PC-3 (cell line): ENCODE measurements around the gene RPS2. TPM values are rescaled to one million over a fixed set of nuclear protein-coding genes. Genes with fewer than 3 reads are reported as not detected.

ENCODE experiments used
- ATAC-seq: fragments of 200-7000 bp; cut with Tn5 transposase; 2 replicates; pipeline ENCODE4 v1.9.1; 2020; ENCODE audit warnings: mild to moderate bottlenecking, moderate library complexity
- BruUV-seq: library from RNA; stranded (reverse); fragments of 400-500 nt; replicated peaks from 2 replicates; lab custom pipeline; 2021; lab: Mats Ljungman, UMichigan
- CTCF ChIA-PET: fragments of 300-600 bp; sonication (Branson Sonifier 250); formaldehyde crosslinking; loops from one replicate; lab custom pipeline; 2022; ENCODE audit warnings: antibody characterized with exemption; lab: Charles Lee
- POLR2A ChIA-PET: fragments of 300-600 bp; sonication (Branson Sonifier 250); formaldehyde crosslinking; loops from one replicate; lab custom pipeline; 2022; ENCODE audit warnings: antibody characterized with exemption; ENCODE audit not compliant: unreplicated experiment; lab: Charles Lee
- DNase-seq: peaks from one replicate; pipeline ENCODE4 v3.0.0-alpha.2; 2015
- H2AFZ ChIP-seq: fragments of 300-600 bp; sonication (generic); 2 replicates; pipeline ENCODE4 v1.6.0; 2016; ENCODE audit warnings: antibody characterized with exemption, low read length
- H3F3A ChIP-seq: fragments of 300-600 bp; sonication (generic); one replicate; pipeline ENCODE4 v1.6.0; 2017; ENCODE audit warnings: antibody characterized with exemption, low read length, control low read depth, mild to moderate bottlenecking; ENCODE audit not compliant: unreplicated experiment
- H3K27ac ChIP-seq: fragments of 300-600 bp; sonication (generic); 2 replicates; pipeline ENCODE4 v1.5.1; 2016; ENCODE audit warnings: mild to moderate bottlenecking, low read length
- H3K27me3 ChIP-seq: fragments of 300-600 bp; sonication (generic); 2 replicates; pipeline ENCODE4 v1.6.1; 2016; ENCODE audit warnings: low read length, mixed read lengths
- H3K36me3 ChIP-seq: fragments of 300-600 bp; sonication (generic); 2 replicates; pipeline ENCODE4 v1.6.1; 2016; ENCODE audit warnings: low read depth, mixed run types, low read length, mixed read lengths
- H3K4me1 ChIP-seq: fragments of 300-600 bp; sonication (generic); 2 replicates; pipeline ENCODE4 v1.5.1; 2016; ENCODE audit warnings: low read length; ENCODE audit not compliant: insufficient read depth
- H3K4me2 ChIP-seq: fragments of 300-600 bp; sonication (generic); 2 replicates; pipeline ENCODE4 v1.6.0; 2016; ENCODE audit warnings: low read length
- H3K4me3 ChIP-seq: fragments of 300-600 bp; sonication (generic); 2 replicates; pipeline ENCODE4 v1.5.1; 2016; ENCODE audit warnings: mild to moderate bottlenecking, low read length, mixed read lengths
- H3K79me2 ChIP-seq: fragments of 300-600 bp; sonication (generic); 2 replicates; pipeline ENCODE4 v1.6.1; 2017; ENCODE audit warnings: low read length, mixed read lengths
- H3K9ac ChIP-seq: fragments of 300-600 bp; sonication (generic); 2 replicates; pipeline ENCODE4 v1.6.0; 2016; ENCODE audit warnings: mild to moderate bottlenecking, low read length
- H3K9me2 ChIP-seq: fragments of 300-600 bp; sonication (generic); replicated peaks from 2 replicates; pipeline ENCODE4 v1.6.1; 2016; ENCODE audit warnings: mixed run types, low read length, mixed read lengths
- H3K9me3 ChIP-seq: fragments of 300-600 bp; sonication (generic); 2 replicates; pipeline ENCODE4 v1.6.1; 2016; ENCODE audit warnings: low read length, mixed read lengths
- H4K20me1 ChIP-seq: fragments of 300-600 bp; sonication (generic); 2 replicates; pipeline ENCODE4 v1.6.1; 2016; ENCODE audit warnings: low read length, mixed read lengths
- CTCF ChIP-seq: fragments of 300-600 bp; sonication (generic); conservative IDR thresholded peaks from 2 replicates; pipeline ENCODE4 v1.5.1; 2017; ENCODE audit warnings: antibody characterized with exemption, low read depth, mild to moderate bottlenecking, low read length
- EZH2 ChIP-seq: fragments of 300-600 bp; sonication (generic); IDR thresholded peaks from one replicate; pipeline ENCODE4 v1.6.1; 2017; ENCODE audit warnings: antibody characterized with exemption, mild to moderate bottlenecking, low read length; ENCODE audit not compliant: unreplicated experiment
- EZH2phosphoT487 ChIP-seq: fragments of 300-600 bp; sonication (generic); IDR thresholded peaks from 2 replicates; pipeline ENCODE4 v1.6.1; 2018; ENCODE audit warnings: mild to moderate bottlenecking, antibody characterized with exemption, low read length, borderline replicate concordance
- intact Hi-C: fragments of 100-400 bp; cut with micrococcal nuclease; formaldehyde crosslinking; loops from 2 replicates; pipeline ENCODE4 v1.9.0; 2023
- total RNA-seq: library from RNA; depleted of rRNA; stranded (reverse); fragments of >200 nt; gene quantifications from 2 replicates; pipeline ENCODE4 v1.2.3, GENCODE V29; 2014

The RPS2 gene
- total RNA-seq, 1 experiment from 2014 or later, result 2,234 TPM

DNA sequence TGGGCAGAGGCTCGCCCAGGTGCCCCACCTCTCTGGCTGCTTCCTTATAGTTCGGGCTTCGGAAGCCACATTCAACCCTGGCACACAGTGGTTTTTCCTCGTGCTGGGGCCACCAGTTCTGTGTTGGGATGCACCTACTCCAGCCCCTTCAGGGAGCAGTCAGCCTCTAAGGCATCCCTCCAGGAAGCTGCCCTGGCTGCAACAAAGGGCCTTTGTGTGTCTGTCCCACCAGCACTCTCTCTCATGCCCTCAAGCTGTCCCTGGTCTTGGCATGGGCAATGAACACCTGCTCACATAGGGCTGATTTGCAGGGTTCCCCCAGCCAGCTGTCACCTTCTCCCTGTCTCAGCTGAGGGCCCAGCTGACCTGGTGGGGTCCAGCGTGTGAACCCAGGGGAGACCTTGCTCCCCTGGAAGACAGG is 17.4 kb upstream of the RPS2 start:
- no TSS peak for BruUV-seq
- CTCF ChIA-PET, result no interaction called here
- Histone ChIP-seq H3K36me3 (no peaks in the 10 kb centered on the region; the same call in 1 of the 2 replicates), H3K9ac (no peak overlapping the region), H3K79me2 (peaks cover 19% of the 10 kb centered on the region), H2AFZ (no peak overlapping the region), H4K20me1 (no peaks in the 10 kb centered on the region), H3K27ac (no peak overlapping the region), H3K9me3 (no peaks in the 10 kb centered on the region), H3K9me2 (no peaks in the 10 kb centered on the region), H3K4me2 (no peak overlapping the region), H3K4me3 (no peak overlapping the region), H3F3A (peaks cover 3% of the 10 kb centered on the region), H3K27me3 (no peaks in the 10 kb centered on the region), H3K4me1 (peaks cover 47% of the 10 kb centered on the region)
- intact Hi-C loops, result no loop called here
- DNase-seq (peak; percentile 56), ATAC-seq (peak; percentile 3; the same call in 1 of the 2 replicates)
- POLR2A ChIA-PET, result interaction anchor here (0.6 kb wide), 1 partner anchor 17 kb away, joined by 9 read pairs; the partner anchor contains the start of gene RPS2
- no peak for TF ChIP-seq EZH2
- TF ChIP-seq CTCF, result no peak
- TF ChIP-seq EZH2phosphoT487, result no peak

- Histone ChIP-seq H3K36me3 (no peaks in the 10 kb centered on the region), H3K27ac (no peak within 1 kb of the TSS), H2AFZ (no peak within 1 kb of the TSS), H3K27me3 (no peaks in the 10 kb centered on the region), H4K20me1 (no peaks in the 10 kb centered on the region), H3K4me1 (peaks cover 47% of the 10 kb centered on the region), H3K79me2 (peaks cover 19% of the 10 kb centered on the region), H3K4me2 (peak within 1 kb of the TSS; percentile 88), H3F3A (peaks cover 3% of the 10 kb centered on the region), H3K9ac (no peak within 1 kb of the TSS), H3K4me3 (0 out of 2 replicates have a peak within 1 kb of the TSS, but pooled peaks have one; percentile 64), H3K9me3 (no peaks in the 10 kb centered on the region), H3K9me2 (no peaks in the 10 kb centered on the region)
- POLR2A ChIA-PET, result no interaction called here
- intact Hi-C loops, result no loop called here
- TF ChIP-seq CTCF, result no peak
- no peak for TF ChIP-seq EZH2phosphoT487
- TF ChIP-seq EZH2, result no peak
- CTCF ChIA-PET, result no interaction called here
- DNase-seq (no peak), ATAC-seq (no peak)
- BruUV-seq, result no TSS peak
Measured at GRCh38 chr16:1981398-1981836, 16.8 kb upstream of the RPS2 start, which contains the start of gene NOXO1. NOXO1 (minus strand) TSS chr16:1981469; CDS start chr16:1981179, 290 bp downstream.

DNA sequence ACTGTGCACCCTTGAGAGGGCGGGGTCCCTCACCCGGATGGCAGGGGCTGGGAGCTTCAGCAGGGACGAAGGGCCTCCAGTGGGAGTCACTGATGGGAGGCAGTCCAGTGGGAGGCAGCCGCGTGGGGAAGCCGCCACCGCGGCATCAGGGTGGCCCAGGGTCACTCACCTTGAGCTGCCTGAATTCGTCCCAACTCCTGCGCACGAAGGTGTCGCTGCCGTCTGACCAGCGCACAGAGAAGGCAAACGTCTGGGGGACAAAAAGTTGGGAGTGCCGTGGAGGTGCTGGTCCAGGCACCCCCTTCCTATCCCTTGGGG is 16.1 kb upstream of the RPS2 start:
- H3F3A ChIP-seq, result peaks cover 3% of the 10 kb centered on the region
- peaks cover 44% of the 10 kb centered on the region for H3K4me1 ChIP-seq
- peak overlapping the region; percentile 88; the same call in 1 of the 2 replicates for H3K4me2 ChIP-seq
- no peaks in the 10 kb centered on the region for H3K36me3 ChIP-seq
- no peak overlapping the region for H3K27ac ChIP-seq
- no peaks in the 10 kb centered on the region for H3K27me3 ChIP-seq
- no peak for DNase-seq
- ATAC-seq, result no peak
- H3K9ac ChIP-seq, result no peak overlapping the region
- intact Hi-C loops, result no loop called here
- BruUV-seq, result no TSS peak
- peaks cover 15% of the 10 kb centered on the region for H3K79me2 ChIP-seq
- ChIA-PET CTCF (no interaction called here), POLR2A (no interaction called here)
- no peaks in the 10 kb centered on the region for H3K9me2 ChIP-seq
- H3K9me3 ChIP-seq, result no peaks in the 10 kb centered on the region
- no peak for TF ChIP-seq EZH2
- no peak for TF ChIP-seq EZH2phosphoT487
- no peak for TF ChIP-seq CTCF
- H4K20me1 ChIP-seq, result no peaks in the 10 kb centered on the region
- no peak overlapping the region for H2AFZ ChIP-seq
- no peak overlapping the region for H3K4me3 ChIP-seq
